OCI-LY3 (cell line): ENCODE data around the gene GDPGP1.

Source experiments
- CTCF ChIP-seq: fragments of 200-600, 300-600 bp; sonication (generic); IDR thresholded peaks from 2 replicates; pipeline ENCODE4 v1.5.1; 2014; ENCODE audit warnings: antibody characterized with exemption, low read length, low read depth
- EZH2phosphoT487 ChIP-seq: fragments of 200-600 bp; shearing (Covaris generic); IDR thresholded peaks from 2 replicates; pipeline ENCODE4 v1.6.1; 2018; ENCODE audit warnings: antibody characterized with exemption, mixed run types, low read depth

- TF ChIP-seq CTCF = no peak
- no peak for TF ChIP-seq EZH2phosphoT487
Measured at GRCh38 chr15:90209591-90209990, 24.4 kb upstream of the GDPGP1 start.
